Fibroblast of lung (primary cell): ENCODE results near the gene ACLY. TPM values are rescaled to one million over a fixed set of nuclear protein-coding genes. Genes with fewer than 3 reads are reported as not detected.

Source experiments
- DNase-seq, 2 donors: peaks; one replicate each; pipeline versions ENCODE4 v3.0.0 to v3.0.0-alpha.2; 2010; ENCODE audit warnings: low read depth in 2 of 2
- H2AFZ ChIP-seq: 2 replicates; pipeline ENCODE4 v1.5.1; 2012; ENCODE audit warnings: low read length, control low read depth, inconsistent platforms
- H3K27ac ChIP-seq: 2 replicates; pipeline ENCODE4 v1.5.1; 2011; ENCODE audit warnings: low read length, control low read depth; ENCODE audit not compliant: insufficient read depth
- H3K27me3 ChIP-seq: 2 replicates; pipeline ENCODE4 v1.5.1; 2011; ENCODE audit warnings: mild to moderate bottlenecking, low read length; ENCODE audit not compliant: control insufficient read depth, insufficient read depth
- H3K36me3 ChIP-seq: 2 replicates; pipeline ENCODE4 v1.5.1; 2011; ENCODE audit warnings: low read length; ENCODE audit not compliant: control insufficient read depth, insufficient read depth
- H3K4me1 ChIP-seq: 2 replicates; pipeline ENCODE4 v1.5.1; 2011; ENCODE audit warnings: low read length; ENCODE audit not compliant: control insufficient read depth, insufficient read depth; ENCODE audit errors: extremely low read depth
- H3K4me2 ChIP-seq: 2 replicates; pipeline ENCODE4 v1.5.1; 2011; ENCODE audit warnings: low read length, control low read depth; ENCODE audit not compliant: insufficient read depth; ENCODE audit errors: extremely low read depth
- H3K4me3 ChIP-seq, 4 experiments: fragments of 200-600 bp in 1 of 4; sonication (generic) in 1 of 4; replicated peaks in 1 of 4; 2 replicates each; pipeline ENCODE4 v1.5.1; 2011 to 2016; ENCODE audit warnings: low read length in 4 of 4, low read depth in 3 of 4, mild to moderate bottlenecking in 3 of 4, control low read depth in 2 of 4, inconsistent platforms in 1 of 4, mixed read lengths in 1 of 4; ENCODE audit not compliant: insufficient read depth in 1 of 4; ENCODE audit errors: control extremely low read depth in 1 of 4
- H3K79me2 ChIP-seq: 2 replicates; pipeline ENCODE4 v1.5.1; 2012; ENCODE audit warnings: mild to moderate bottlenecking, low read length, inconsistent platforms; ENCODE audit not compliant: control insufficient read depth, insufficient read depth
- H3K9ac ChIP-seq: 2 replicates; pipeline ENCODE4 v1.5.1; 2011; ENCODE audit warnings: mild to moderate bottlenecking, low read length, control low read depth; ENCODE audit not compliant: insufficient read depth
- H3K9me3 ChIP-seq: 2 replicates; pipeline ENCODE4 v1.5.1; 2012; ENCODE audit warnings: low read depth, low read length; ENCODE audit not compliant: control insufficient read depth, insufficient read depth
- H4K20me1 ChIP-seq: 2 replicates; pipeline ENCODE4 v1.5.1; 2011; ENCODE audit warnings: low read length; ENCODE audit not compliant: control insufficient read depth, insufficient read depth; ENCODE audit errors: extremely low read depth
- CTCF ChIP-seq, 2 donors: IDR thresholded peaks in 1 of 2; conservative IDR thresholded peaks in 1 of 2; 1 replicate in 1 of 2; 2 replicates in 1 of 2; pipeline ENCODE4 v1.5.1; 2011 to 2012; ENCODE audit warnings: low read length in 2 of 2, control low read depth in 1 of 2, inconsistent platforms in 1 of 2, low read depth in 1 of 2, mild to moderate bottlenecking in 1 of 2
- EZH2 ChIP-seq: IDR thresholded peaks from 2 replicates; pipeline ENCODE4 v1.5.1; 2012; ENCODE audit warnings: low read length, control low read depth, mild to moderate bottlenecking; ENCODE audit errors: missing control alignments
- polyA plus RNA-seq, 2 donors: library from polyadenylated mRNA; depleted of rRNA in 1 of 2; stranded (reverse) in 1 of 2; unstranded in 1 of 2; fragments of >200 nt; gene quantifications; 2 replicates each; pipeline ENCODE4 v1.2.1, GENCODE V29; 2011 to 2012; ENCODE audit warnings: missing spikeins in 1 of 2
- total RNA-seq: library from RNA; depleted of rRNA; stranded (reverse); fragments of >200 nt; gene quantifications from 2 replicates; pipeline ENCODE4 v1.2.1, GENCODE V29; 2014

Gene ACLY
- total and polyA plus RNA-seq, 2 donors (not counting 1 experiment from before 2014, with no cell fraction given): 225 to 312 TPM

DNA sequence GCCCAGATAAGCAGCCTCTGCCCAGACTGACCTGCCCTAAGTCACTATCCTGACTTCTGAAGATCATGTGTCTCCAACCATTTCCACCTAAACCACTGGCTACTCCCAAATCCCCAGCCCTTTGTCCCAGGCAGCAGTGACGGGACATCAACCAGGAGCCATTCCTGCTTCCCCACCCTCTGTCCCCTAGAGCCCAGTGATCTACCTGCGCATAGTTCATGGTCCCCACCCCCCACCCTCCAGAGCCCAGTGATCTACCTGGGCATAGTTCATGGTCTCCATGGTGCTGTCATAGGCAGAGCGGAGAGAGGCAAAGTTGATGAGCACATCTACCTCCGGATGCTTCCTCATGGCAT lies 26.8 kb downstream of the ACLY start:
- no peak for DNase-seq
- no peak overlapping the region for H3K4me2 ChIP-seq
- peaks cover 30% of the 10 kb centered on the region for H3K36me3 ChIP-seq
- no peaks in the 10 kb centered on the region for H3K9me3 ChIP-seq
- H3K4me1 ChIP-seq: peaks cover 15% of the 10 kb centered on the region
- no peaks in the 10 kb centered on the region for H3K27me3 ChIP-seq
- H3K4me3 ChIP-seq: no peak overlapping the region
- H3K79me2 ChIP-seq: peaks cover 4% of the 10 kb centered on the region
- H3K9ac ChIP-seq: no peak overlapping the region
- H3K27ac ChIP-seq: no peak overlapping the region
- no peak overlapping the region for H2AFZ ChIP-seq
- no peaks in the 10 kb centered on the region for H4K20me1 ChIP-seq
- TF ChIP-seq CTCF (conservative IDR thresholded peaks at IDR 0.05 in 1 of 2, IDR thresholded peaks at IDR 0.05 in 1 of 2; ENCODE audit: low read depth in 1 of 2, low read length in 2 of 2): no peak

DNA sequence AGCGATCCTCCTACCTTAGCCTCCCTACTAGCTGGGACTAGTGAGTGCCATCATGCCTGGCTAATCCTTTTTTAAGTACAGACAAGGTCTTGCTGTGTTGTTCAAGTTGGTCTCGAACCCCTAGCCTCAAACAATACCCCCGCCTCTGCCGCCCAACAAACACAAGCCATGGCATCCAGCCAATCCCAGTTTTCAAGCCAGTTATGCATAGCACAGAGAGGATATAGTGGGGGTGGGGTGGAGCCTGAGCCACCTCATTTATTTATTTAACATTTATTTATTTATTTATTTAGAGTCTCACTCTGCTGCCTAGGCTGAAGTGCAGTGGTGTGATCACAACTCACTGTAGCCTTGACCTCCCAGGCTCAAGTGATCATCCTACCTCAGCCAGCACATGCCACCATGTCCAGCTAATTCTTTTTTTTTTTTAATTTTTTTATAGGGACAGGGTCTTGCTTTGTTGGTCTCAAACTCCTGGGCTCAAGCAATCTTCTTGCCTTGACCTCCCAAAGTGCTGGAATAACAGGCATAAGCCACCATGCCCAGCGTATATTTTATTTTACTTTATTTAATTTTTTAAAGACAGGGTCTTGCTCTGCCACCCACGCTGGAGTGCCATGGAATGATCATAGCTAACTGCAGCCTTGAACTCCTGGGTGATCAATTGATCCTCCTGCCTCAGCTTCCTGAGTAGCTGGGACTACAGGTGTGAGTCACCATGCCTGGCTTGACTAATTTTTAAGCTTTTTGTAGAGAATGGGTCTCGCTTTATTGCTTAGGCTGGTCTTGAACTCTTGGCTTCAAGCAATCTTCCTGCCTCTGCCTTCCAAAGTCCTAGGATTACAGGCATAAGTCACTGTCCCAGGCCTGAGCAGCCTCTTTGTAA lies 27.4 kb downstream of the ACLY start:
- H3K27ac ChIP-seq: no peak overlapping the region
- no peaks in the 10 kb centered on the region for H3K9me3 ChIP-seq
- peaks cover 15% of the 10 kb centered on the region for H3K4me1 ChIP-seq
- no peak overlapping the region for H3K9ac ChIP-seq
- TF ChIP-seq EZH2 (no peak), CTCF (conservative IDR thresholded peaks at IDR 0.05 in 1 of 2, IDR thresholded peaks at IDR 0.05 in 1 of 2; ENCODE audit: low read depth in 1 of 2, low read length in 2 of 2) (no peak)
- DNase-seq: no peak
- H3K4me2 ChIP-seq: no peak overlapping the region
- H2AFZ ChIP-seq: no peak overlapping the region
- peaks cover 28% of the 10 kb centered on the region for H3K36me3 ChIP-seq
- peaks cover 4% of the 10 kb centered on the region for H3K79me2 ChIP-seq
- H4K20me1 ChIP-seq: no peaks in the 10 kb centered on the region
- no peak overlapping the region for H3K4me3 ChIP-seq
- no peaks in the 10 kb centered on the region for H3K27me3 ChIP-seq

- peaks cover 2% of the 10 kb centered on the region for H3K79me2 ChIP-seq
- no peaks in the 10 kb centered on the region for H4K20me1 ChIP-seq
- H3K4me1 ChIP-seq: no peaks in the 10 kb centered on the region
- H2AFZ ChIP-seq: no peak overlapping the region
- H3K4me2 ChIP-seq: no peak overlapping the region
- no peak overlapping the region for H3K9ac ChIP-seq
- no peak overlapping the region for H3K27ac ChIP-seq
- H3K36me3 ChIP-seq: peaks cover 33% of the 10 kb centered on the region
- TF ChIP-seq EZH2 (no peak), CTCF (conservative IDR thresholded peaks at IDR 0.05 in 1 of 2, IDR thresholded peaks at IDR 0.05 in 1 of 2; ENCODE audit: low read depth in 1 of 2, low read length in 2 of 2) (no peak)
- no peaks in the 10 kb centered on the region for H3K27me3 ChIP-seq
- no peak for DNase-seq
- H3K4me3 ChIP-seq: no peak overlapping the region
- no peaks in the 10 kb centered on the region for H3K9me3 ChIP-seq
Observed at GRCh38 chr17:41888332-41888965, 30.3 kb downstream of the ACLY start.
